ENCODE data around the gene CLBA1.

- TF ChIP-seq YY1 (IDR thresholded peaks at IDR 0.05; ENCODE audit: insufficient read depth, insufficient read length), result no peak
- TF ChIP-seq ZNF274 (IDR thresholded peaks at IDR 0.05; ENCODE audit: low read depth, low read length), result no peak
- no peak for TF ChIP-seq SUZ12 (IDR thresholded peaks at IDR 0.05; ENCODE audit: extremely low read depth, insufficient read depth, insufficient read length)
These were observed 32.8 kb downstream of the CLBA1 start for GRCh38 chr14:105018414-105018813.

Data from NT2/D1 (cell line).